MG63 (cell line): ENCODE measurements around the gene ZRANB1. TPM values are rescaled to one million over a fixed set of nuclear protein-coding genes. Genes with fewer than 3 reads are reported as not detected.

ENCODE experiments used
- DNase-seq: peaks from one replicate; pipeline ENCODE4 v3.0.0-alpha.2; 2020
- H3K27me3 ChIP-seq: fragments of 250-450 bp; sonication (Bioruptor Pico); 2 replicates; pipeline ENCODE4 v1.5.1; 2020; ENCODE audit warnings: mild to moderate bottlenecking, moderate library complexity
- H3K36me3 ChIP-seq: fragments of 250-450 bp; sonication (Bioruptor Pico); 2 replicates; pipeline ENCODE4 v1.5.1; 2020; ENCODE audit warnings: mild to moderate bottlenecking, moderate library complexity
- H3K4me3 ChIP-seq: fragments of 250-450 bp; sonication (Bioruptor Pico); 2 replicates; pipeline ENCODE4 v1.5.1; 2020; ENCODE audit warnings: mild to moderate bottlenecking, moderate library complexity
- H3K9me3 ChIP-seq: fragments of 250-450 bp; sonication (Bioruptor Pico); 2 replicates; pipeline ENCODE4 v1.5.1; 2020; ENCODE audit warnings: mild to moderate bottlenecking, moderate library complexity
- total RNA-seq: library from RNA; depleted of rRNA; stranded (reverse); fragments of >200 nt; shearing (Covaris generic); gene quantifications from 2 replicates; pipeline ENCODE4 v1.2.3, GENCODE V29; 2014; ENCODE audit warnings: low replicate concordance; rRNA removed

ZRANB1 gene
- total RNA-seq, 1 experiment from 2014 or later: 20.9 TPM

DNA sequence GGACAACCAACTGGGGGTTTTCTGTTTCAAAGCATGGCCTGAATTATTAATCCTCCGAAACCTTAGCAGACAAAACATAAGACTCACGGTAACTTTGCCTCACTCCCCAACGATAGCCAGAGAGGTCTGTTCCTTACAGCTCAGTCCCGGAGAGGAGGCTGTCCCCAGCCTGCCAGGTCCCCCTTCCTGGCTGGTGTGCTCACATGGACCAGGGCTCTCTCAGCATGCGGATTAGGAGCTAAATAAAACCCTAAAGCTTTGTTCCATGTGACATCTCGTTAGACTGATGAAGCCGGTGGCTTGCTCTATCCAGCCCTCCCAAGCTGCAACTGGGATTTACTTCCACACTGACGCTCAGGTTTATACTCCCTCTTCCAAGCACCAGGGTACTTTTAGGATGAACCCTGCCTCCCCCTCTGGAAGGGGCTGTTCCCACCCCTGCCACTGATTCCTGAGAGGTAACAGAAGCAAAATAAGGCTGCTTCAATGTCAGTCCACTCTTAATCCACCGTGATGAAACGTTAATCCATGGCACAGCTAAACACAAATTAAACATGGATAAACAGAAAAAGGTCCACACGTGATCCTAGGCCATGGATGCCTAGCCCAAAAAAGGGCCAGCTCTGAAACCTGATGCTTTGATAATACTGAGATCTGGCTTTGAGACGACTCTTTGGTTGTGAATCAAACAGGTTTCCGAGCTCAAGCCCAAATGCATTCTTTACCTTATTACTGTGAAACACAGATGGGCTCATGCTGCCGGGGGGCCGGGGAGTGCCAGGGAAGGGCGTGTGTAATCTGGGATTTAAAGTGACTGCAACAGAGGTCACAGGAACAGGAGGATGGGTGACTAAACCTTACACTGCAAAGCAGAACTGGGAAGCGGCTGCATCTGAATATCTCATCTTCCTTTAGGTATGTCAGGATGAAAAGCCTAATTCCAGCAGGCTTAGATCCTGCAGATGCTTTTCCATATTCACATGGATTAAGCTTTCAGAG lies 86.2 kb downstream of the ZRANB1 start:
- peaks cover 28% of the 10 kb centered on the region for H3K36me3 ChIP-seq
- H3K4me3 ChIP-seq: no peak overlapping the region
- DNase-seq: no peak
- no peaks in the 10 kb centered on the region for H3K9me3 ChIP-seq
- no peaks in the 10 kb centered on the region for H3K27me3 ChIP-seq

DNA sequence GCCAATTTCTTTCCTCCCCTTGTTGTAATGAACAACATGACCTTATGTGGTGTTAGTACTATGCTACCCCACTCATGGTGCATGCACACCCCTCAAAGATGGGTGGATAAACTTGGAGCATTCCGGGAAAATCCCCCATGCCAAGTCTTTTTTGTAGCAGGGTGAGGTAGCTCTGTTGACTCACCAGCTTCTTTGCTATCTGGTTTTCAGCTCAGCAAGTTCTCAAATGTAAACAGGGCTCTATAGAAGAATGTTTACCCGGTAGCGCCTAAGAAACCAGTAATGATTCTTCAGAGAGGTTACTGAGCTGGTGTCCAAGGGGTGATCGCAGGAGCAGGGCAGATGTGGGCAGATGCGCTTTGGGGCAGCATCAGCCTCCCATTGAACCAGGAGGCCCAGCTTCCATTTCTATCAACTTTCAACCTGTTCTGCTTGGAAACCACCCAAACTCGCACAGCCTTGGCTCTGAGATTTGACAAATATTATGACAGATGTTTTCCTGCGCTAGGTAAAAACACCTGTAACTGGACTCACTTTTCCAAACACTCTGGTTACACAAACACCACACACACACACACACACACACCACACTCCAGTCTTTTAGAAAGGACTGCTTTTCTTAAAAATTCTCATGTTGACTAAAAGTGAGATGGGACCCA lies 87.8 kb downstream of the ZRANB1 start:
- Histone ChIP-seq H3K27me3 (no peaks in the 10 kb centered on the region), H3K4me3 (no peak overlapping the region), H3K36me3 (peaks cover 31% of the 10 kb centered on the region), H3K9me3 (no peaks in the 10 kb centered on the region)
- no peak for DNase-seq

DNA sequence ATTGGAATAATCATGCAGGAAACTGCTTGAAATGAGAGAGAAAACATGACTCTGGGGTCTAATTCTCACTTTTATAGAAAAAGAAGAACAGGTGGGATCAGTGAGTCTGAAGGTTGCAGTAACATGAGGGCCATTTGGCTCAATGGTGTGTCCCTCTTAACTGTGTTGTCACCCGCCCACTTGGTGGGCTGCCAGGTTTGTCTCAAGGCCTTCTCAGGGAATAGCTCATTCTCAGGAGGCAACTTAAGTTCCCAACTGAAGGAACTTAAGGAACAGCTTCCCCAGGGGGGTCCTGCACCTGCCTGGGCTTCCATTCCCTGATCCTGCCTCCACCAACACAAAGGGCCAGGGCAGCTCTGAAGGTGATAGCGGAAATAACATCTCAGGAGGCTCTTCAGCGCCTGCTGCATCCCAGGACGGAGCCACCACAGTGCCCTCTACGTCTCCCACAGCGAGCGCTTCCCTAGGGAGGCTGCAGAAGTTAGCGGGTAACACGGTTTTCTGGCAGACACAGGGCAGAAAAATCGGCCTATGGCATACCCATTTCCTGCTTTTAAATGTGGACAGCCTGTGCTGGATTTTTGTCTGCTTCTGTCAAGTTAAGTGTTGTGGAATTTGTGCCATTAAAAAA lies 88.8 kb downstream of the ZRANB1 start:
- Histone ChIP-seq H3K36me3 (peaks cover 34% of the 10 kb centered on the region), H3K27me3 (no peaks in the 10 kb centered on the region), H3K9me3 (no peaks in the 10 kb centered on the region), H3K4me3 (no peak overlapping the region)
- DNase-seq: no peak

DNA sequence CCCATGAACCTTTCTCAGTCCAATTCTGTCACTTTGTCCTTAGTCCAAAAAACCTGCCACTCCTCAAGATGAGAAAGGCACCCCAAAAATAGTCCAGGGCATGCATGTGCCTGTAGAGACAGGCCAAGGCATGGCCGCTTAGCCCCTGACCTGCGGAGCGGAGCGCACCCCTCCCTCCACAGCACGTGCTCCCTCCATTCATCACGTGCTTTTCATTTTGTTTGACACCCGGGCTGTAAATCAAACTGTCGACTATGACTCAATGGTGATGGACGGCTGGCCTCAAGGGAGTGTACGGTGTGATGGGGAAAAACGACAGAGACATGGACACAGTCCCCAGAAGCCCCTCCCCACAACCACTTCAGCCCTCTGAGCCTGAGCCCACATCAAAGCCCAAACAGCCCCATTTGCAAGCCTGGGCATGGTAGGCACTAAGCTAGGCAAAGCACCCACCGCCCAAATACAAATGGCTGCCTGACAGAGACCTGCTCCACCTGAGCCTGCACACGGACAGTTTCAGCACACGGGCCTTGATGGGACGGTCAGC lies 90.6 kb downstream of the ZRANB1 start:
- H3K9me3 ChIP-seq: no peaks in the 10 kb centered on the region

DNA sequence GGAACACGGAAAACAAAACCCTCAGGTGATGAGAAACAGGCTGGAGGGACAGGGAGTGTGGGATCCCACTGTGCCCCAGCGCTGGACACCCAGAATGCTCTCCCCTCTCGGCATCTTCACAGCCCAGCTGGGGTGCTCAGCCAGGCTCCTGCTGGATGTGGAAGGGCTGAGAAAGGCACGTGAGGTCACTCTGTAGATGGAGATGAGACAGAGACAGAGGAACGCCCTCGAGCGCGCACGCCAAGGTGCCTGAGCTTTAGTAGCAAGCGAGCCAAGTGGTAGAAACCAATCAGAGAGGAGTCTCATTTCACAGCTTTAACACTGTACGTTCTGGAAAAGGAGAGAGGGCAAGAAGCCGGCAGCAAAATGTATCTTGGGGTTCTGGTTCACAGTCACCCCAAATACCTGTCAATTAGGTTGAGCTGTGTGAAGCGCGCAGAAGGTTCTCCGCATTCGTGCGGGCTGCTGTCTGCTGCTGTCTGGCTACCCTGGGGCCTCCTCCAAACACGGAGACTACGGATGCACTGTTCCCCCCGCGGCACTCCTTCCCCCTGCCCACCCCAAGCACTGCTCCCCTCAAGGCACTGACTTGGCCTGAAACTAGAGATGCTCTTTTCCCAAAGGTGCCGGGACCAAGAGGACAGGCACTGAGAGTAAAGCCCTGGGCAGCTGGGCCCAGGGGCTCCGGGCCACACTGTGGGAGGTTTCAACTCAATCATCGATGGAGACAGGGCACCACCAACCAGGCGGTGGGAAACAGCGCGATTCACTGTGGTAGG lies 91.4 kb downstream of the ZRANB1 start:
- Histone ChIP-seq H3K36me3 (peaks cover 48% of the 10 kb centered on the region), H3K9me3 (no peaks in the 10 kb centered on the region), H3K4me3 (no peak overlapping the region), H3K27me3 (no peaks in the 10 kb centered on the region)
- no peak for DNase-seq

More for the DNA sequence above, 90.6 kb downstream of the ZRANB1 start:
- no peaks in the 10 kb centered on the region for H3K27me3 ChIP-seq
- no peak overlapping the region for H3K4me3 ChIP-seq
- no peak for DNase-seq
- peaks cover 43% of the 10 kb centered on the region for H3K36me3 ChIP-seq

DNA sequence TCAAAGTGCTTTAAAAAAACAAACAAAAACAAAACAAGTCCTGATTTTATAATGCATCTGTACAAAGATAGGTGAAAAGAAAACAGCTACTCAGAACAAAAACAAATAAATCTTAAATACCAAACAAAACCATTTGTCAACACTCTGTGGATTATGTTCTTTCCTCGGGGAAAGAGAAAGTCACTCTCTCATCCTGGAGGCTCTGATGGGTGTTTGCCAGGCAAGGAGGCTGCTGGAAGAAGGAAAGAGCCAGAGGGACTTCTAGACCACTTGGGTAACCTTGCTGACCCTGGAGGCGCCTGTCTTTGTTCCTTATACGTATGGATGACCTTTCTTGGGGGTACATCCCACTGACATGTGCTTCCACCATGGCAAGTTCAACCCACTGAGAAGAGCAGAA lies 92.8 kb downstream of the ZRANB1 start:
- Histone ChIP-seq H3K36me3 (peaks cover 41% of the 10 kb centered on the region), H3K4me3 (no peak overlapping the region), H3K27me3 (no peaks in the 10 kb centered on the region), H3K9me3 (no peaks in the 10 kb centered on the region)
- DNase-seq: no peak

DNA sequence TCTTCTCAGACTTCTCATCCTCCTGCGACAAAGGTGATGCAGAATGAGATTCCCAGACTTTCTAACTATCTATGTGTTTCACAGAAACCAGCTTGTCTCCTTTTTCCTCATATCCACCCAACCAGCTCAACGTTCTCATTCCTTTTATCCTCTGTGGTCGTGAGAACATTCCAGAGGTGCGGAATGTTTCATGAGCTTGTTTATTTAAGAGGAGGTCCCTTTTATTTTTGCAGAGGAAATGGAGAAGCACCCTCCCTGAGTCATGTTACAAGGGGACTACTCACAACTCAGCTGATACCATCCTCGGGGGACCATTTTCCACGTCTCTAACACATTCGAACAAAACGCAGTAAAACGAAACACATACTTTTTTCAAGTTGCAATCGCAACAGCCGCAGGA lies 93.2 kb downstream of the ZRANB1 start:
- no peak overlapping the region for H3K4me3 ChIP-seq
- no peak for DNase-seq
- H3K36me3 ChIP-seq: peaks cover 38% of the 10 kb centered on the region
- no peaks in the 10 kb centered on the region for H3K27me3 ChIP-seq
- H3K9me3 ChIP-seq: no peaks in the 10 kb centered on the region

DNA sequence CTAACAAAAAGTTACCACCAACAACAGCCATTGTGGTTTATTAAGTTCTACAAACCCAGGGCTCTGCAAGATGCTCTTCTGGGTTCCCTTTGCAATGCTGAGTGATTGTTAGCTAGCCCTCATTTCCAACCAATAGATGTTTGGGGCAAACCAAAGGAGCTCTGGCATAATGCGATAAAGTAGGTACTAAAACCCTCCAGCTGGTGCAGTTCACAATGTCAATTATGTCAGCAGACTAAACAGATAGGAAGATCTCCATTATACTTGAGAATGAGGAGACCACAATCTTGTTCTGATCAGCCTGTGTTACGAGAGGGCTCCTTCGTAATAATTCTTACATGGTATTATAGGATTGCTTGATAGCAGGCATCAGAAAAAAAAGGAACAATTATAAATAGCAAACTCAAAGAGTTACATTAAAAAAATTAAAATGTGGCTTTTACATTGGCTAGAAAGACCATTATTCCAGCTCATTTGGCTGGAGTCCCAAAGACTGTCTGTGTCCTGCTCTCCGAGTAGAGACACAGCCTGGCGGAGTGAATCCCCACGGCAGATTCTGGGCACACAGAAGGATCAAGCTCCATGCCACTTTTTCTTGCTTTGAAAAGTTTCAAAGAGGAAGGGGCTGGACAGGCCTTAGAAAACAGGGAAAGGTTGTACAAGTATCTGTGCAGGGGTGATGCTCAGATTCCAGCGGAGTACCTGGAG lies 93.8 kb downstream of the ZRANB1 start:
- Histone ChIP-seq H3K36me3 (peaks cover 40% of the 10 kb centered on the region), H3K27me3 (no peaks in the 10 kb centered on the region), H3K9me3 (no peaks in the 10 kb centered on the region), H3K4me3 (no peak overlapping the region)
- DNase-seq: no peak

DNA sequence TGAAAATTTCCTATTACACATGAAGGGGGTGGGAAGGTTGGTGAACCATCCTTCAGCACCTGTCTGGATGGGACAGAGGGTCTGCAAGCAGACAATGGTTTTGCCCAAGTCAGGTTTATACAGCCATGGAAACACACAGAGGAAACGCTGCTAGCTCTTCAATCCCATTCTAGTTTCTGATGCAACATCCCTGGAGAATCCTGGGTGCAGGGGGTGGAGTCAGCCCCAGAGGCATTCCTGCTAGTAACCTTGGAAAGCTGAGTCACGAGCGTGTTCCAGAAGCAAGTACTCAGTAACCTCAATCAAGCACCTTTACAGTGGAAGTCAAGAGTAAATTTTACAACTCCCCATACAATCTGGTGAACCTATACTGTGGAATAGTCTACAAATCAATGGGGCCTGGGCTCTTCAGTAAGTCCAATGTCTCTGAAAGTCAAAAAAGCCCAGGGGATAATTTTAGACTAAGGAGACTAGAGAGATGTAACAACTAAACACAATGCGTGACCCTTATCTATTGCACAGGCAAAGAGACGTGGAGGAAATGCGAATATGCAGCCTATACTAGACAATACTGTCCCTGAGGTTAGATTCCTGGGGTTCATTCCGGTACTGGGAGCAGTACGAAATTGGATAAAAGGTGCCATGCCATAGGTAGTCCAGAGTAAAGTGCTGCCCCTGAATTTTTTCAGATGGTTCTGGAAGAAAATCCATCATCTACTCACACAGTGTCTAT lies 95.4 kb downstream of the ZRANB1 start:
- Histone ChIP-seq H3K27me3 (no peaks in the 10 kb centered on the region), H3K36me3 (peaks cover 44% of the 10 kb centered on the region), H3K9me3 (no peaks in the 10 kb centered on the region), H3K4me3 (no peak overlapping the region)
- DNase-seq: peak; percentile 43

Other genes with a start within 250 kb of the ZRANB1 start
- 14.4 and 15.8 TPM in 2 replicates for gene FAM53B, start 197.7 kb upstream of the ZRANB1 start, total RNA-seq
- 23.1 and 43.0 TPM in 2 replicates for gene EEF1AKMT2, start 150.2 kb upstream of the ZRANB1 start, total RNA-seq
- 17.6 and 23.7 TPM in 2 replicates for gene ABRAXAS2, start 140.3 kb upstream of the ZRANB1 start, total RNA-seq
- 58.1 and 88.7 TPM in 2 replicates for gene CTBP2, start 218.4 kb downstream of the ZRANB1 start, total RNA-seq